GM18502 (cell line): ENCODE results near the gene ATIC.

Experiments used
- ATAC-seq: cut with Tn5 transposase; IDR thresholded peaks from one replicate; pipeline ENCODE4 v1.9.1; 2021; ENCODE audit warnings: mild to moderate bottlenecking; ENCODE audit not compliant: unreplicated experiment, poor library complexity

The ATIC gene

DNA sequence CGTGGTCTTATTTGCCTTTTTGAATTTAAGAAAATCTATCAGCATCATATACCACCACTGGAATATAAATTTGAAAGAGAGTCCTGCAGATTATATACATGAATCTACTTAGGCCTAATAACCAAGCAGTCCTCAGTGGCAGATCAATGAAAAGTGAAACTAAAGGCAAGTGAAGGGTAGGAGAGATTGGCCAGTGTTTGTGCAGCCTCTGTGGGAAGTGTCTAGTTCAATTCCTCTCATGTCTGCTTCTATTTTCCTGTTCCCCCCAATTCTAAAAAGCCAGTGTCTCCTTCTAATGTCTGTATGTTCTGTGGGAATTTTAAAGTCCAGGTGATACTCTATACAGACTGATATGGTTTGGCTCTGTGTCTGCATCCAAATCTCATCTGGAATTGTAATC, 62.1 kb downstream of the ATIC start:
- no peak for ATAC-seq

- no peak for ATAC-seq
These were observed 63.0 kb downstream of the ATIC start for GRCh38 chr2:215374642-215375466.

- no peak for ATAC-seq
These were observed 63.6 kb downstream of the ATIC start for GRCh38 chr2:215375467-215375830.

GRCh38 chr2:215376103-215376780, 64.4 kb downstream of the ATIC start:
- ATAC-seq: no peak

DNA sequence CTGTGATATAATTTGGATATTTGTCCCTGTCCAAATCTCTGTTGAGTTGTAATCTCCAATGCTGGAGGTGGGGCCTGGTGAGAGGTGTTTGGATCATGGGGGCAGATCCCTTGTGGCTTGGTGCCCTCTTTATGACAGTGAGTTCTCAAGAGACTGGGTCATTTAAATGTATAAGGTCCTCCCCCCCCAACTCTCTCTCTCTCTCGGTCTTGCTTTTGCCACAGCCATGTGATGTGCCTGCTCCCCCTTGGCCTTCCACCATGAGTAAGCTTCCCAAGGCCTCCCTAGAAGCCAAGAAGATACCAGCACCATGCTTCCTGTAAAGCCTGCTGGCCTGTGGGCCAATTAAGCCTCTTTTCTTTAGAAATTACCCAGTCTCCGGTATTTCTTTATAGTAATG, 65.4 kb downstream of the ATIC start:
- no peak for ATAC-seq

DNA sequence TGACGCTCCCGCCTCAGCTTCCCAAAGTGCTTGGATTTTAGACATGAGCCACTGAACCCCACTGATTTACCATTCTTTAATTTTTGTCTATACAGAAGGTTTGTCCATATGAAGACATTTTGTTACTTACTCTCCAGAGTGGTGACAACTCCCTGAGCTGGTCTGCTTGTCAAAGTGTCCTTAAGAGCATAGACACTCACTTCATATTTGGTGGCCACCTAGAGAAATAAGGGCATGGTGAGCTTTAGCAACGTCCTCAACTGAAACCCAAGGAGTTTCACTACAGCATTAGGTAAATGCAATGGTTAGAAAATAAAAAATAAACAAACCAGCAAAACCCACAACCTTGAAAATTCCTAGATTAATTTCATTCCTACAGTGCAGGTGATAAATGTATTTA, 66.2 kb downstream of the ATIC start:
- no peak for ATAC-seq

DNA sequence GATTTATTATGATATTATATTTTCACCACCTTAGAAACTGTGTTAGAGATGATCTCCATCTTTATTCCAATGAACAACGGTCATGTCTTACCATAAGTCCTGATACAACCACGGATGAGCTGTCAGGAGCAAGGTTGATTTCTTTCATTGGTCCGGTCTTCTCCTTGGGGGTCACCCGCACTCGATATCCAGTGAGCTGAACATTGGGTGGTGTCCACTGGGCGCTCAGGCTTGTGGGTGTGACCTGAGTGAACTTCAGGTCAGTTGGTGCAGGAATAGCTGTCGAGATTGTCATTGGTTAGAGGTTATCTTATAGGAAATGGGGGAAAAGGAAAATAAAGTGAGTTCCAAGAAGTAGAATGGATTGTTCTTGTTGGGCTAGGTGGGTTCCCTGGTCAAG, 67.2 kb downstream of the ATIC start:
- ATAC-seq: no peak

GRCh38 chr2:215379948-215380347, 68.1 kb downstream of the ATIC start:
- ATAC-seq: no peak

- ATAC-seq: no peak
These were observed 68.8 kb downstream of the ATIC start for GRCh38 chr2:215380699-215381098.

DNA sequence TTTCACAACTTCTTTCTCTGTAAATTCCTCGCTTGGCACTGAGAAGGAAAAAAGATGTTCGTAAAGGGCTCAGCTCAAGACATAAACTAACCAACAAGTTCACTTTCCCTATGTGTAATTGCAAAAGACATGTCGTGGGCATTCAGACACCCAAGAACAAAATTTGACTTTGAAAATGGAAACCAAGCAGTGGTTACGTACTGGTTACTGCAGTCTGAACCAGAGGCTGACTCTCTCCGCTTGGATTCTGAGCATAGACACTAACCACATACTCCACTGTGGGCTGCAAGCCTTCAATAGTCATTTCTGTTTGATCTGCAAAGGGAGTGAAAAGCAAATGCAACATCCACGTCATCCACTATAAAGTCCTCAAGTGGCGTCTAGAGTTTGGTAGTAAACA, 70.2 kb downstream of the ATIC start:
- no peak for ATAC-seq

- ATAC-seq: no peak
These were observed 70.6 kb downstream of the ATIC start for GRCh38 chr2:215382480-215382879.

DNA sequence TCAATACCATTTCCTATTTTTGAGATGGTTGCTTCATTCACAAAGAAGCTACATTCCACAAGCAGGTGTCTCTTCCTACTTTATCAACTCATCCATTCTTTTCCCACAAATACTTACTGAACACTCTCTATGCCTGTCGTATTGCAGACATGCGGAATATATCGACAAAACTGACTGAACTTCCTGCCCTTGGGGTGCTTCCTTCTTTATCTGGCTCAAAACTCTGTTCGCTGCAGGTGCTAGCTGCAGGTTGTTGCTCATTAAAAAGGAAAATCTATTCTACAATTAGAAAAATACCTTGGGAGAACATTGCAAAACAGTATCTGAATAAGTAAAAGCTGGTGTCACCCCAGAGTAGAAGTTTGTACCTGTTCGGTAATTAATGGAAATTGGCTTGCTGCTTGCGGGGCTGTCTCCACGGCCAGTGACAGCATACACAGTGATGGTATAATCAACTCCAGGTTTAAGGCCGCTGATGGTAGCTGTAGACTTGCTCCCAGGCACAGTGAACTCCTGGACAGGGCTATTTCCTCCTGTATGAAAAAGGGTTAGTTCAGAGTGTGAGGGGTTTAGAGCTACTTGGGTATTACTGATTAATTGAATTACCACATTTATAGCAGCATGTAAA, 71.9 kb downstream of the ATIC start:
- ATAC-seq: no peak

DNA sequence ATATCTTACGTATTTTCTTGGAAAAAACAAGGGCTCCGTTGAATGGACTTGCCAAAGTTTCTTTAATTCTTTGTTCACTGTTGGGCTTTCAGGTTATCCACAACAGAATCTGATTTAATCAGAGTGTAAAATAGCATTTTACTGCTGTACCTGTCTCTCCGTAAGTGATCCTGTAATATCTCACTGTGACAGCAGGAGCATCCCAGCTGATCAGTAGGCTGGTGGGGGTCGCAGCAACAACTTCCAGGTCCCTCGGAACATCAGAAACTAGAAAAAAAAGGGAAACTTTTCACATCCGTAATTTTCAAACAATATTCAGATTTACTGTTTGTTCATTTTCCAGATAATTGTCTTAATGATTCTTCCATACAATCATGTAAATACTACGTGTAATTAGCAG, 72.9 kb downstream of the ATIC start:
- no peak for ATAC-seq

DNA sequence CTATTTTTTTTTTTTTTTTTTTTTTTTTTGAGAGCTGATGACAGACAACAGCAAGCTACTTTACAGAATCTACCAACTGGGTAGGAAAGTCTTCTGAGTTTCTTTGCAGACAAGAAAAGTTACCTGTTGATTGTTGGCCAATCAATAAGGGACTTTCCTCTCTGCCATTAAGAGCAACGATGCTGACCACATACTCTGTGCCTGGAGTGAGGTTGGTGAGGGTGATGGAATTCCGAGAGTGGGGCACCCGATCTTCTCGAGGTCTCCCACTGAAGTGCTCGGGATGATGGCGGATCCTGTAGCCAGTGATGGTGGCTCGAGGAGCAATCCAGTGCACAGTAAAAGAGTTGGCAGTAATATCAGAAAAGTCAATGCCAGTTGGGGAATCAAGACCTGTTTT, 74.7 kb downstream of the ATIC start:
- ATAC-seq: no peak

DNA sequence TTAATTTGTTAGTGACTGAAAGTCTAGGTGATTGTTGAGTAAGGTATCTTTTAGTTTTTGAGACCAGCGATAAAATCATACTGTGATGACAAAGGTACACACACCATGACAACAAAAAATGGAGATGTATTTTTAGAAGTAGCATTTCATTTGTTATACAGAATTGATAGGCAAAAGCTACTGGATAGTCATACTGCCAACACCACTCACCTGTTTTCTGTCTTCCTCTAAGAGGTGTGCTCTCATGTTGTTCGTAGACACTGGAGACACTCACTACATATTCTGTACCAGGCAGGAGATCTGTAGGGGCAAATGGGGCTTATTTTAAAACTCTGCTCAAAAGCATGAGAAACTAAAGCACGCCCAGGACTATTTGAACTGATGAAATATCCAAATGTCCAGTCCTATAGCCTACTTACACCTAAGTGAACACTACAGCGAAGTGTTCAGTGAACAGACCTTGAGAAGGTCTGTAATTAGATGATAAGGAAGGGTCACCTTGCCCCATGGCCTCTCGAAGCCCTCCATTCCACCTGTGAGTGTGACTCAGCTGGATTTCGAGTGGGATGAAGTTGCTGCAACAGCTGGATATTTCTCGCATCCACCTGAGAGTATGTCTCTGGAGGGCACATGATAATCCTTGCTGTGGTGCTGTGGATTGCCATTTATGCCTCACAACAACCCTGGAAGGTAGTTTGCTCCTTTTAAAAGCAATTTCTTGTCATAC, 76.3 kb downstream of the ATIC start:
- no peak for ATAC-seq

- ATAC-seq: no peak
These were observed 78.7 kb downstream of the ATIC start for GRCh38 chr2:215390550-215390913.

DNA sequence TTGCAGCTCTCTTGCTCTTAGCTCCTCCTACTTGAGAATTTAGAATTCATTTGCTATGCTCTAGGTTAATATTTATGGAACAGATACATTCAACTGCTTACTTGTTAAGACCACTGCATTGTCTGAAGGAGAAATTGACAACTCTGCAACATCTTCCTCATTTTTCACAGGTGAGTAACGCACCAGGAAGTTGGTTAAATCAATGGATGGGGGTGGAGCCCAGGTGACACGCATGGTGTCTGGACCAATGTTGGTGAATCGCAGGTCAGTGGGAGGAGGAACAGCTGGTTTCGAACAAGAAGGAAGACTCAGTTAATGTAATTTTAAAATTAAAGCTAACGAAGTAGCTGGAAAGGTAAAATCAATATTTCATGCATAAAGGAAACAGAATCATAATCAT, 79.7 kb downstream of the ATIC start:
- no peak for ATAC-seq

- ATAC-seq: no peak
These were observed 80.3 kb downstream of the ATIC start for GRCh38 chr2:215392164-215392563.

GRCh38 chr2:215392687-215393270, 80.9 kb downstream of the ATIC start:
- no peak for ATAC-seq

DNA sequence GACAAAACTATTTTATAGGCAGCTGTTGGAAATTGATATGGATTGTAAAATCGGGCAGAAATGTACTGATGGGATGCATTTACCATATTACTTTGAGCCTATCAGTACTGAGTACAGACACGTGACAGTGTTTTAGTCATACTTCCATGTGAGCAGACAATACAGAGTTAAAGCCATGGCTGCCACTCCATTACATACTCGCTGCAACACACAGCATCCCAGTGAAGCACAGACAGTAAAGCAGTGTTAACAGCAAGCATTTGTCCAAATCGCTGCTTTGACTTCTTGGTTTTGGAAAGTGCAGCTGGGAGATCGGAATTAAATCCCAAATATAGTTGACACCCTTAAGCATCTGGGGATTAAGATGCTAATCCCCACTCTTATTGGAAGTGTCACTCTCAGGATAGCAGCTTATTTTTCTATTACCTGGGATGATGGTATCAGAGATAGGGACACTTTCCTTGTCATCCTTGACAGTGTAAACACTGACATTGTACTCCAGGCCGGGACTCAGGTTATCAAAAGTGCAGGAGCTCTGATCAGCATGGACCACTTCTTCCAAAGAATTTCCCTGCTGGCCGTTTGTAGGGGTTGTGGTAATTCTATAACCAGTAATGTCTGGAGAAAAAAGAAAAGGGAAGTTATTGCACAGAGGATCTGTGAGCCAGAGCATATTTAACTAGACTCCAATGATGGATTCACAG, 82.4 kb downstream of the ATIC start:
- no peak for ATAC-seq
